K562 (cell line): ENCODE results near the gene OVCH2. TPM values are rescaled to one million over a fixed set of nuclear protein-coding genes. Genes with fewer than 3 reads are reported as not detected.

Experiments
- ATAC-seq: fragments of 200-7000 bp; cut with Tn5 transposase; 3 replicates; pipeline ENCODE4 v1.9.1; 2020; ENCODE audit warnings: moderate library complexity
- BruUV-seq: library from RNA; stranded (reverse); fragments of 400-500 nt; replicated peaks from 2 replicates; lab custom pipeline; 2021; lab: Mats Ljungman, UMichigan
- CTCF ChIA-PET: fragments of 300-600 bp; formaldehyde crosslinking; extraction: SDS; loops from one replicate; lab custom pipeline; 2021; ENCODE audit warnings: low intra/inter-chr PET ratio; lab: Yijun Ruan, JAX
- POLR2A ChIA-PET: fragments of 300-600, 350-650 bp; sonication (Branson Sonifier 250); formaldehyde crosslinking; extraction: SDS; loops from one replicate; lab custom pipeline; 2021; ENCODE audit warnings: antibody characterized with exemption, inconsistent platforms; lab: Yijun Ruan, JAX
- DNase-seq, 4 experiments: peaks; one replicate each; pipeline versions ENCODE4 v3.0.0 to v3.0.0-alpha.2; 2011 to 2018; ENCODE audit warnings: low spot score in 3 of 4, mixed read lengths in 3 of 4; ENCODE audit errors: extremely low read depth in 1 of 4
- FAIRE-seq: peaks from 2 replicates; lab custom pipeline; 2011; peaks lifted over from hg19 to GRCh38; lab: Jason Lieb, UNC
- H2AFZ ChIP-seq: 2 replicates; pipeline ENCODE4 v1.6.0; 2011; ENCODE audit warnings: low read depth, low read length, control low read depth, inconsistent platforms
- H3K27ac ChIP-seq: fragments of 200-600 bp; 3 replicates; pipeline ENCODE4 v1.8.0; 2011; ENCODE audit warnings: low read depth, mild to moderate bottlenecking, control low read depth, inconsistent platforms, low read length, moderate library complexity, mixed read lengths; ENCODE audit errors: extremely low read depth
- H3K27me3 ChIP-seq, 2 experiments: fragments of 300-600 bp in 1 of 2; 2 replicates in 1 of 2; 3 replicates in 1 of 2; pipeline versions ENCODE4 v1.6.0 to v1.8.0; 2011; ENCODE audit warnings: inconsistent platforms in 2 of 2, low read length in 2 of 2, mild to moderate bottlenecking in 1 of 2, mixed read lengths in 1 of 2, moderate library complexity in 1 of 2; ENCODE audit not compliant: control insufficient read depth in 2 of 2, insufficient read depth in 2 of 2
- H3K36me3 ChIP-seq: fragments of 300-600 bp; 3 replicates; pipeline ENCODE4 v1.8.0; 2011; ENCODE audit warnings: mild to moderate bottlenecking, low read length, inconsistent platforms; ENCODE audit not compliant: control insufficient read depth, insufficient read depth
- H3K4me1 ChIP-seq, 2 experiments: fragments of 200-600 bp in 1 of 2; replicated peaks in 1 of 2; 2 replicates in 1 of 2; 3 replicates in 1 of 2; pipeline versions ENCODE4 v1.5.1 to v1.8.0; 2011; ENCODE audit warnings: inconsistent platforms in 2 of 2, low read length in 2 of 2, mild to moderate bottlenecking in 1 of 2, mixed read lengths in 1 of 2, moderate library complexity in 1 of 2; ENCODE audit not compliant: control insufficient read depth in 2 of 2, insufficient read depth in 2 of 2
- H3K4me2 ChIP-seq: 2 replicates; pipeline ENCODE4 v1.6.1; 2011; ENCODE audit warnings: low read length, control low read depth, inconsistent platforms, mixed read lengths; ENCODE audit not compliant: insufficient read depth
- H3K4me3 ChIP-seq: fragments of 200-600 bp; sonication (generic), shearing (Covaris generic); 2 replicates; pipeline ENCODE4 v1.5.1; 2016; ENCODE audit warnings: control low read depth, inconsistent platforms
- H3K79me2 ChIP-seq: fragments of 200-600 bp; 3 replicates; pipeline ENCODE4 v1.8.0; 2011; ENCODE audit warnings: low read length, inconsistent platforms; ENCODE audit not compliant: control insufficient read depth, insufficient read depth
- H3K9ac ChIP-seq, 2 experiments: 2 replicates each; pipeline versions ENCODE4 v1.6.0 to v1.6.1; 2011; ENCODE audit warnings: low read depth in 2 of 2, low read length in 2 of 2, control low read depth in 1 of 2, inconsistent platforms in 1 of 2, mild to moderate bottlenecking in 1 of 2, mixed read lengths in 1 of 2; ENCODE audit not compliant: insufficient read depth in 1 of 2
- H3K9me1 ChIP-seq: one replicate; pipeline ENCODE4 v1.6.0; 2011; ENCODE audit warnings: inconsistent platforms, mild to moderate bottlenecking, low read length, moderate library complexity; ENCODE audit not compliant: control insufficient read depth, insufficient read depth
- H3K9me3 ChIP-seq: replicated peaks from 2 replicates; pipeline ENCODE4 v1.5.1; 2011; ENCODE audit warnings: low read depth, low read length, inconsistent platforms; ENCODE audit not compliant: control insufficient read depth, insufficient read depth
- H4K20me1 ChIP-seq: replicated peaks from 2 replicates; pipeline ENCODE4 v1.6.1; 2011; ENCODE audit warnings: low read length, inconsistent platforms, mixed read lengths; ENCODE audit not compliant: control insufficient read depth, insufficient read depth
- WHSC1 ChIP-seq: IDR thresholded peaks from one replicate; pipeline ENCODE4 v1.6.1; 2012; ENCODE audit warnings: low read length, control low read depth, inconsistent platforms
- ZNF212 ChIP-seq: fragments of 450-650 bp; formaldehyde crosslinking; IDR thresholded peaks from 2 replicates; pipeline ENCODE4 v1.4.0; 2020; ENCODE audit warnings: mild to moderate bottlenecking
- ZNF766 ChIP-seq: fragments of 200-800 bp; sonication (Bioruptor generic); conservative IDR thresholded peaks from 2 replicates; pipeline ENCODE4 v1.6.1; 2016; ENCODE audit warnings: missing genetic modification characterization, missing compliant biosample characterization
- whole genome bisulfite sequencing: fragments of 100-300 bp; shearing (Covaris generic); methylation state at CpG from one replicate; pipeline ENCODE4 v1.1.6; 2016; ENCODE audit warnings: low coverage, mixed read lengths; ENCODE audit not compliant: insufficient coverage; ENCODE audit errors: missing lambda C conversion rate; 5-methylcytosine and 5-hydroxymethylcytosine counted together
- in situ Hi-C: fragments of 300-500 bp; cut with MboI; formaldehyde crosslinking; loops from 4 replicates; pipeline ENCODE4 v1.15.0; 2018; ENCODE audit warnings: inconsistent platforms, mixed read lengths
- intact Hi-C: fragments of 100-400 bp; cut with micrococcal nuclease; formaldehyde crosslinking; loops from 2 replicates; pipeline ENCODE4 v1.14.2; 2022
- polyA plus RNA-seq, 8 experiments: library from polyadenylated mRNA; depleted of rRNA in 4 of 8; stranded (reverse) in 5 of 8; unstranded in 3 of 8; fragments of >200 nt; fragmentation: Nextera tagmentation in 2 of 8; fragmentation: Illumina TruSeq in 1 of 8; extraction: Ambion mirVana in 2 of 8; extraction: Trizol in 1 of 8; gene quantifications; 2 replicates each; pipeline versions ENCODE4 v1.2.1 to v1.2.3, GENCODE V29; 2011 to 2014; ENCODE audit warnings: inconsistent platforms in 1 of 8, missing spikeins in 1 of 8
- total RNA-seq, 7 experiments: library from RNA; depleted of rRNA in 6 of 7; stranded (reverse); fragments of >200 nt in 6 of 7; fragmentation: Illumina TruSeq in 2 of 7; extraction: Trizol in 2 of 7; gene quantifications; 2 replicates each; pipeline versions ENCODE4 v1.2.1 to v1.2.3, GENCODE V29; 2011 to 2021; ENCODE audit warnings: low replicate concordance in 1 of 7

Gene OVCH2
- total and polyA plus RNA-seq, 9 of the 15 experiments (the other 6 are each of a cell fraction or from before 2014, with no cell fraction given): not detected

GRCh38 chr11:7656704-7657103 lies 49.6 kb downstream of the OVCH2 start (continued):
- TF ChIP-seq WHSC1 (no peak), ZNF212 (CRISPR knock-in tag) (no peak)

- no TSS peak for BruUV-seq
- ATAC-seq: no peak
- H3K9ac ChIP-seq: no peak overlapping the region
- H3K27ac ChIP-seq: no peak overlapping the region
- no peak for DNase-seq
- no peak overlapping the region for H2AFZ ChIP-seq
- WGBS: 10% methylated on average over 14 of the region's 14 CpGs
- POLR2A ChIA-PET: no interaction called here
- intact Hi-C loops: loop anchor here (2.0 kb wide), 1 partner anchor 557 kb away; no protein-coding TSS in a partner anchor
- in situ Hi-C loops: loop anchor here (25.0 kb wide), 1 partner anchor 568 kb away; the partner anchor contains the start of gene RBMXL2
- no peaks in the 10 kb centered on the region for H3K9me3 ChIP-seq
- H3K36me3 ChIP-seq: no peaks in the 10 kb centered on the region
- FAIRE-seq: no peak
- peaks cover 9 to 10% of the 10 kb centered on the region in 2 experiments; a peak in 3 of 5 replicates for H3K4me1 ChIP-seq
- peaks cover 0 to 24% of the 10 kb centered on the region in 2 experiments; a peak in 2 of 5 replicates for H3K27me3 ChIP-seq
- no peak overlapping the region for H3K4me2 ChIP-seq
- no peak overlapping the region for H3K4me3 ChIP-seq
- CTCF ChIA-PET: no interaction called here
- no peaks in the 10 kb centered on the region for H3K9me1 ChIP-seq
- no peaks in the 10 kb centered on the region; the same call in 1 of the 2 replicates for H4K20me1 ChIP-seq
- TF ChIP-seq ZNF766: no peak
- H3K79me2 ChIP-seq: no peaks in the 10 kb centered on the region
Observed at GRCh38 chr11:7655253-7656217, 50.7 kb downstream of the OVCH2 start.
